ENCODE data around the gene UTP14C. TPM values are rescaled to one million over a fixed set of nuclear protein-coding genes. Genes with fewer than 3 reads are reported as not detected.
"Not testable (repeated sequence)": the region's sequence is repeated elsewhere in the genome, so short reads cannot be mapped to it uniquely, and the experiment has no call there.

UTP14C gene
- total and polyA plus RNA-seq, 4 donors: 2.8 to 26.8 (median 11.5) TPM

GRCh38 chr13:51981355-51981754 is 43.1 kb upstream of the UTP14C start:
- H3K27ac ChIP-seq (ENCODE audit: low read depth in 1 of 2, low read length in 1 of 2): no peak overlapping the region
- no peaks in the 10 kb centered on the region for H3K36me3 ChIP-seq (ENCODE audit: control insufficient read depth in 4 of 4, insufficient read depth in 4 of 4, low read length in 4 of 4)

GRCh38 chr13:51983292-51983691 is 41.2 kb upstream of the UTP14C start:
- not testable (repeated sequence) for ATAC-seq (ENCODE audit: insufficient read depth, low FRiP score)
- 95 to 98% methylated on average over 3 of the region's 3 CpGs for WGBS, 2 donors

More at GRCh38 chr13:51981355-51981754, 43.1 kb upstream of the UTP14C start:
- H3K9me3 ChIP-seq (ENCODE audit: control insufficient read depth in 4 of 4, insufficient read depth in 3 of 4, low read length in 3 of 4): no peaks in the 10 kb centered on the region
- no peak overlapping the region for H3K9ac ChIP-seq (ENCODE audit: insufficient read depth in 1 of 2, low read length in 2 of 2)
- H3K4me3 ChIP-seq: no peak overlapping the region
- ATAC-seq (ENCODE audit: insufficient read depth, low FRiP score) (no peak), DNase-seq (no peak)
- peaks cover 0 to 13% (median 4%) of the 10 kb centered on the region in 5 donors for H3K4me1 ChIP-seq (ENCODE audit: control insufficient read depth in 5 of 5, insufficient read depth in 5 of 5, low read length in 5 of 5)
- WGBS, 2 donors: 89 to 98% methylated on average over 4 of the region's 4 CpGs
- H3K27me3 ChIP-seq (ENCODE audit: control insufficient read depth in 3 of 3, insufficient read depth in 3 of 3, low read length in 2 of 3): no peaks in the 10 kb centered on the region
- TF ChIP-seq CTCF (IDR thresholded peaks at IDR 0.05; ENCODE audit: control extremely low read depth, extremely low read depth): no peak

GRCh38 chr13:51984904-51985303 is 39.6 kb upstream of the UTP14C start:
- not testable (repeated sequence) for H3K27ac ChIP-seq (ENCODE audit: low read depth in 1 of 2, low read length in 1 of 2); ATAC-seq (ENCODE audit: insufficient read depth, low FRiP score); H3K4me3 ChIP-seq; H3K4me1 ChIP-seq (ENCODE audit: control insufficient read depth in 5 of 5, insufficient read depth in 5 of 5, low read length in 5 of 5); H3K9ac ChIP-seq (ENCODE audit: insufficient read depth in 1 of 2, low read length in 2 of 2); H3K27me3 ChIP-seq (ENCODE audit: control insufficient read depth in 3 of 3, insufficient read depth in 3 of 3, low read length in 2 of 3); H3K36me3 ChIP-seq (ENCODE audit: control insufficient read depth in 4 of 4, insufficient read depth in 4 of 4, low read length in 4 of 4); H3K9me3 ChIP-seq (ENCODE audit: control insufficient read depth in 4 of 4, insufficient read depth in 3 of 4, low read length in 3 of 4); DNase-seq
- WGBS, 2 donors: 91 to 95% methylated on average over 4 of the region's 4 CpGs

More at GRCh38 chr13:51983292-51983691, 41.2 kb upstream of the UTP14C start:
- H3K9ac ChIP-seq (ENCODE audit: insufficient read depth in 1 of 2, low read length in 2 of 2); H3K27me3 ChIP-seq (ENCODE audit: control insufficient read depth in 3 of 3, insufficient read depth in 3 of 3, low read length in 2 of 3); H3K4me3 ChIP-seq; H3K36me3 ChIP-seq (ENCODE audit: control insufficient read depth in 4 of 4, insufficient read depth in 4 of 4, low read length in 4 of 4); H3K27ac ChIP-seq (ENCODE audit: low read depth in 1 of 2, low read length in 1 of 2); H3K9me3 ChIP-seq (ENCODE audit: control insufficient read depth in 4 of 4, insufficient read depth in 3 of 4, low read length in 3 of 4); DNase-seq: not testable (repeated sequence)
- peaks cover 0 to 13% (median 4%) of the 10 kb centered on the region in 5 donors for H3K4me1 ChIP-seq (ENCODE audit: control insufficient read depth in 5 of 5, insufficient read depth in 5 of 5, low read length in 5 of 5)

- Histone ChIP-seq H3K27me3 (ENCODE audit: control insufficient read depth in 3 of 3, insufficient read depth in 3 of 3, low read length in 2 of 3) (no peaks in the 10 kb centered on the region), H3K9ac (ENCODE audit: insufficient read depth in 1 of 2, low read length in 2 of 2) (no peak overlapping the region), H3K36me3 (ENCODE audit: control insufficient read depth in 4 of 4, insufficient read depth in 4 of 4, low read length in 4 of 4) (no peaks in the 10 kb centered on the region), H3K9me3 (ENCODE audit: control insufficient read depth in 4 of 4, insufficient read depth in 3 of 4, low read length in 3 of 4) (no peaks in the 10 kb centered on the region), H3K4me1 (ENCODE audit: control insufficient read depth in 5 of 5, insufficient read depth in 5 of 5, low read length in 5 of 5) (peaks cover 0 to 9% (median 0%) of the 10 kb centered on the region in 5 donors), H3K27ac (ENCODE audit: low read depth in 1 of 2, low read length in 1 of 2) (no peak overlapping the region), H3K4me3 (no peak overlapping the region)
- DNase-seq (no peak), ATAC-seq (ENCODE audit: insufficient read depth, low FRiP score) (no peak)
- WGBS, 2 donors: 77 to 87% methylated on average over 3 of the region's 3 CpGs
- TF ChIP-seq CTCF (IDR thresholded peaks at IDR 0.05; ENCODE audit: control extremely low read depth, extremely low read depth): no peak
Measured at GRCh38 chr13:51988988-51989618, 35.4 kb upstream of the UTP14C start.
